DND-41 (cell line): ENCODE results near the gene KIF5B.

Experiments
- ATAC-seq: fragments of 200-7000 bp; cut with Tn5 transposase; 3 replicates; pipeline ENCODE4 v1.9.1; 2021; ENCODE audit warnings: low read depth; ENCODE audit not compliant: insufficient read depth
- DNase-seq: peaks from one replicate; pipeline ENCODE4 v3.0.0-alpha.2; 2020
- H2AFZ ChIP-seq: 2 replicates; pipeline ENCODE4 v1.6.0; 2012; ENCODE audit warnings: low read depth, low read length
- H3K27ac ChIP-seq: 2 replicates; pipeline ENCODE4 v1.5.1; 2012; ENCODE audit warnings: low read length, inconsistent platforms
- H3K27me3 ChIP-seq: fragments of 200-600 bp; sonication (generic); 2 replicates; pipeline ENCODE4 v1.6.0; 2012; ENCODE audit warnings: low read length, mild to moderate bottlenecking, inconsistent platforms; ENCODE audit not compliant: insufficient read depth, poor library complexity
- H3K36me3 ChIP-seq: 2 replicates; pipeline ENCODE4 v1.5.1; 2012; ENCODE audit warnings: low read length, inconsistent platforms; ENCODE audit not compliant: insufficient read depth
- H3K4me1 ChIP-seq: 2 replicates; pipeline ENCODE4 v1.5.1; 2012; ENCODE audit warnings: mild to moderate bottlenecking, low read length; ENCODE audit not compliant: insufficient read depth
- H3K4me2 ChIP-seq: 2 replicates; pipeline ENCODE4 v1.6.0; 2012; ENCODE audit warnings: mild to moderate bottlenecking, moderate library complexity, low read length, inconsistent platforms; ENCODE audit not compliant: insufficient read depth
- H3K4me3 ChIP-seq, 2 experiments: fragments of 200-600 bp in 1 of 2; shearing (Covaris generic) in 1 of 2; 2 replicates each; pipeline ENCODE4 v1.5.1; 2012 to 2016; ENCODE audit warnings: inconsistent platforms in 2 of 2, low read length in 2 of 2, mild to moderate bottlenecking in 2 of 2, low read depth in 1 of 2, moderate library complexity in 1 of 2
- H3K79me2 ChIP-seq: 2 replicates; pipeline ENCODE4 v1.6.0; 2012; ENCODE audit warnings: low read length, inconsistent platforms; ENCODE audit not compliant: insufficient read depth
- H3K9ac ChIP-seq: 2 replicates; pipeline ENCODE4 v1.6.0; 2012; ENCODE audit warnings: low read depth, mild to moderate bottlenecking, inconsistent platforms, low read length, moderate library complexity
- H3K9me3 ChIP-seq: 2 replicates; pipeline ENCODE4 v1.5.1; 2012; ENCODE audit warnings: low read length, moderate library complexity, mild to moderate bottlenecking, inconsistent platforms; ENCODE audit not compliant: insufficient read depth, severe bottlenecking
- H4K20me1 ChIP-seq: 2 replicates; pipeline ENCODE4 v1.6.0; 2012; ENCODE audit warnings: low read length; ENCODE audit not compliant: insufficient read depth
- EZH2 ChIP-seq: IDR thresholded peaks from 3 replicates; pipeline ENCODE4 v1.6.1; 2012; ENCODE audit warnings: borderline replicate concordance, low read depth, mild to moderate bottlenecking, moderate library complexity, low read length, inconsistent platforms; ENCODE audit not compliant: severe bottlenecking
- TF ChIP-seq, protein P1 (sequence below): IDR thresholded peaks from 2 replicates; pipeline ENCODE4 v1.5.1; 2012; ENCODE audit warnings: borderline replicate concordance, low read length, moderate library complexity, mild to moderate bottlenecking; ENCODE audit not compliant: poor library complexity, severe bottlenecking; ENCODE audit errors: extremely low read depth

Gene KIF5B

DNA sequence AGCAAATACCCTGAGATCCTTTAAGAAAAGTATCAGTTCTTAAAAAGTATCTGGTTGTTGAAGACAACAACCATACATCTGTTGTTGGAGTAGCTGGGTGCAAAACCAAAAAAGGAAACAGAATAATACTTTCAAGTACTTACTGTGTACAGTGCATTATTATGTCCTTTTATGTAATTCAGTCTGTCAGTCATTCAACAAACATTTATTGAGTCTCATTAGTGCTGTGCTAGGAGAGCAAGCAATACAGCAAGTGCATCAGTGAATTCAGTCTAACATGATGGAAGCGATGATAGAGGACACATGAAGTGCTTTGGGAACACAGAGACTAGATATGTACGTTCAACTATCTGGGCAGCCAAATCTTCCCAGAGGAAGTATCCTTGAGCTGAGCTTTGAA is 37.4 kb upstream of the KIF5B start:
- H3K4me1 ChIP-seq, result no peaks in the 10 kb centered on the region
- ATAC-seq, result no peak
- H4K20me1 ChIP-seq, result no peaks in the 10 kb centered on the region
- no peaks in the 10 kb centered on the region for H3K36me3 ChIP-seq
- H3K9me3 ChIP-seq, result no peaks in the 10 kb centered on the region
- no peaks in the 10 kb centered on the region for H3K79me2 ChIP-seq
- H3K4me2 ChIP-seq, result no peak overlapping the region
- H3K9ac ChIP-seq, result no peak overlapping the region
- TF ChIP-seq, protein P1, sequence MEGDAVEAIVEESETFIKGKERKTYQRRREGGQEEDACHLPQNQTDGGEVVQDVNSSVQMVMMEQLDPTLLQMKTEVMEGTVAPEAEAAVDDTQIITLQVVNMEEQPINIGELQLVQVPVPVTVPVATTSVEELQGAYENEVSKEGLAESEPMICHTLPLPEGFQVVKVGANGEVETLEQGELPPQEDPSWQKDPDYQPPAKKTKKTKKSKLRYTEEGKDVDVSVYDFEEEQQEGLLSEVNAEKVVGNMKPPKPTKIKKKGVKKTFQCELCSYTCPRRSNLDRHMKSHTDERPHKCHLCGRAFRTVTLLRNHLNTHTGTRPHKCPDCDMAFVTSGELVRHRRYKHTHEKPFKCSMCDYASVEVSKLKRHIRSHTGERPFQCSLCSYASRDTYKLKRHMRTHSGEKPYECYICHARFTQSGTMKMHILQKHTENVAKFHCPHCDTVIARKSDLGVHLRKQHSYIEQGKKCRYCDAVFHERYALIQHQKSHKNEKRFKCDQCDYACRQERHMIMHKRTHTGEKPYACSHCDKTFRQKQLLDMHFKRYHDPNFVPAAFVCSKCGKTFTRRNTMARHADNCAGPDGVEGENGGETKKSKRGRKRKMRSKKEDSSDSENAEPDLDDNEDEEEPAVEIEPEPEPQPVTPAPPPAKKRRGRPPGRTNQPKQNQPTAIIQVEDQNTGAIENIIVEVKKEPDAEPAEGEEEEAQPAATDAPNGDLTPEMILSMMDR, result no peak
- TF ChIP-seq EZH2, result no peak
- no peak overlapping the region for H2AFZ ChIP-seq
- H3K4me3 ChIP-seq, result no peak overlapping the region
- no peak overlapping the region for H3K27ac ChIP-seq
- peaks cover 3% of the 10 kb centered on the region for H3K27me3 ChIP-seq
- DNase-seq, result no peak

DNA sequence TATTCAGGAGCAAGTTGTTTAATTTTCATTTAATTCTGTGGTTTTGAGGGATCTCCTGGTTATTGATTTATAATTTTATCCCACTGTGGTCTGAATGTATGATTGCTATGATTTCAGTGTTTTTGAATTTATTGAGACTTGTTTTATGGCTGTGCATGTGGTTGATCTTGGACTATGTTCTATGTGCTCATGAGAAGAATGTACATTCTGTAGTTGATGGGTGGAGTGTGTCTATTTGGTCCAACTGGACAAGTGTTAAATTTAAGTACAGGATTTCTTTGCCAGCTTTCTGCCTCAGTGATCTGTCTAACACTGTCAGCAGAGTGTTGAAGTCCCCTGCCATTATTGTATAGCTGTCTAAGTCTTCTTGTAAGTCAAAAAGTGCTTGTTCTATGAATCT is 34.8 kb upstream of the KIF5B start:
- no peak for DNase-seq
- Histone ChIP-seq H3K79me2 (no peaks in the 10 kb centered on the region), H3K9ac (no peak overlapping the region), H3K4me3 (no peak overlapping the region), H2AFZ (no peak overlapping the region), H3K36me3 (no peaks in the 10 kb centered on the region), H3K27ac (no peak overlapping the region), H3K27me3 (peaks cover 3% of the 10 kb centered on the region), H3K9me3 (no peaks in the 10 kb centered on the region), H4K20me1 (no peaks in the 10 kb centered on the region), H3K4me2 (no peak overlapping the region), H3K4me1 (no peaks in the 10 kb centered on the region)
- TF ChIP-seq, protein P1, result no peak
- TF ChIP-seq EZH2, result no peak
- ATAC-seq, result no peak

DNA sequence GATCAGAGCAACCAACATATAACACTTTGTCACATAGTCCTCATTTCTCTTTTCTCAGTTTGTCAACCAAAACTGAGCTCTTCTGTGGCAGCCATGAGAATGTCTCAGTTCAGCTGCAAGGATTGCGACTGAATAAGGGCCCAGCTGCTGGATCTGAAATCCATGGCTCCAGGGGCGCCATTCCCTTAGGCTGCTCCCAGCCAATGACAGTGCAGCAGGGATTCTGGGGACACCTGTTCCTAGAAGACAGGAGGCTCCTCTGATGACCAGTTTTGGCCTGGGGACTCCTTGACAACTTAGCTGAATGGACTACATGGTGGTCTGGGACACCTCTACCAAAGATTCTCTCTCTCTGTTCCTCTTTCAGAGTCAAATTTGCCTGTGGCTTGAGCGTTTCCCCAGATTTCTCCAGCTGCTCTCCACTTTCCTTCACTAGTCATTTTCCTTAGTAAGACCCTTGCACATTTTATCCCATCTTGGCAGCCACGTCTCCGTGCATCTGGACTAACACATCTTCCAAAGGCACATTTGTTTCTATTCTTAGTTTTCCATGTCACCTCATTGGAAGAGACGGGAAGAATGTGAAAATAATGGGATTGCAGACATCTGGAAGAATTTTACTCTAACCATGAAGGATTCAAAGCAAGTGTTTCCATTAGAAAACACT is 28.1 kb upstream of the KIF5B start:
- H4K20me1 ChIP-seq, result no peaks in the 10 kb centered on the region
- H3K27me3 ChIP-seq, result no peaks in the 10 kb centered on the region
- no peaks in the 10 kb centered on the region for H3K79me2 ChIP-seq
- no peak for TF ChIP-seq EZH2
- TF ChIP-seq, protein P1, result no peak
- H3K9ac ChIP-seq, result no peak overlapping the region
- no peaks in the 10 kb centered on the region for H3K36me3 ChIP-seq
- no peaks in the 10 kb centered on the region for H3K9me3 ChIP-seq
- H3K4me2 ChIP-seq, result no peak overlapping the region
- H3K4me3 ChIP-seq, result no peak overlapping the region
- no peak overlapping the region for H2AFZ ChIP-seq
- ATAC-seq, result no peak
- H3K27ac ChIP-seq, result no peak overlapping the region
- DNase-seq, result no peak
- no peaks in the 10 kb centered on the region for H3K4me1 ChIP-seq
